Coronary artery (tissue), 2 donors: ENCODE data around the gene DPH1.
"Not testable (repeated sequence)": the region's sequence is repeated elsewhere in the genome, so short reads cannot be mapped to it uniquely, and the experiment has no call there.

Experiments
- DNase-seq: peaks from one replicate; pipeline ENCODE4 v3.0.0-alpha.2; 2017; ENCODE audit warnings: low spot score
- H3K27ac ChIP-seq, 2 donors: fragments of 200-600 bp; sonication (generic); one replicate each; pipeline ENCODE4 v1.5.1; 2016 to 2019
- H3K4me3 ChIP-seq: fragments of 200-600 bp; sonication (generic); 2 replicates; pipeline ENCODE4 v1.5.1; 2016; ENCODE audit warnings: mild to moderate bottlenecking, moderate library complexity
- CTCF ChIP-seq: fragments of 200-600 bp; sonication (generic); IDR thresholded peaks from one replicate; pipeline ENCODE4 v1.5.1; 2019; ENCODE audit warnings: antibody characterized with exemption

Gene DPH1

DNA sequence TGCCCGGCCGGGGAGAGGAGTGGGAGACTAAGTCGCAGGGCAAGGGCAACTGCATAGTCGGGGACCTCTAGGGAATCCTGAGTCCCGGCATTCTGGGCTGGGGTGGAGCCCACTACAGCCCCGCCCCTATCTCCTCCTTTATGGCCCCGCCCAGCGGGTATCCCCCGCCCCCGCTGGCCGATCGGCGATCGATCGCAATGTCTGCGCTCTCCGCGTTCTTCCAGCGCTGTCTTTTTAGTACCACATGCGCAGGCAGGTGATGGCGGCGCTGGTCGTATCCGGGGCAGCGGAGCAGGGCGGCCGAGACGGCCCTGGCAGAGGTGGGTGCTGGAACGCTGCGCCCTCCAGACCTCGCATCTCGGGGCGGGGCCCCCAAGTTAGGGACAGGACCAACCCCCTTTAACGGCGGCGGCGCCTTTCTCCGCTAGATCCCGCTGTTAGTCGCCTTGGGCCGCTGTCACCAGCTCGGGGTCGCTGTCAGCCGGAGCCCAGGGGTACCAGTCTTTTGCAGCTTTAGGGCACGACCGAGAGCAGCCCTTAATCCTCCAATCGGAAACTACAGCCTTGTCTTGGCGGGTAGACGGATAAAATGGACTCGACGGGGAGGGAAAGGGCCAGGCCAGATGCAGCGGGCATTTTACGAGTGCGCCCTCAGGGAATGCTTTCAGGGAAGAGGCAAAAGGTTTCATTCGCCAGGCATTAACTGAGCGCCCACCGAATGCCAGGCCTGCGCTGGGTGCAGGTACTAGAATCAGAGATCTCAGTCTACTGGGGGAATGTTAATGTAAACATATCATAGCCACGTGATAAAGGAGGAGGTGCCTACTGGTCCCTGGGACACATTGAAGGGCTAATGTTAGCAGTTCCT, at the start of gene DPH1:
DPH1 (plus strand) TSS at position 243 of the 868 bp plus-strand sequence; CDS start at position 260, 17 bp downstream.
- H3K4me3 ChIP-seq, result peak within 1 kb of the TSS; percentile 93
- peak within 1 kb of the TSS; percentile 11 to 63 for H3K27ac ChIP-seq
- no peak for TF ChIP-seq CTCF
- DNase-seq, result no peak

GRCh38 chr17:1980665-1981250, 49.2 kb upstream of the DPH1 start:
- H3K4me3 ChIP-seq, result no peak overlapping the region
- no peak for DNase-seq
- TF ChIP-seq CTCF, result no peak
- no peak overlapping the region for H3K27ac ChIP-seq

GRCh38 chr17:1982793-1983366, 47.1 kb upstream of the DPH1 start:
- H3K27ac ChIP-seq, DNase-seq: not testable (repeated sequence)

DNA sequence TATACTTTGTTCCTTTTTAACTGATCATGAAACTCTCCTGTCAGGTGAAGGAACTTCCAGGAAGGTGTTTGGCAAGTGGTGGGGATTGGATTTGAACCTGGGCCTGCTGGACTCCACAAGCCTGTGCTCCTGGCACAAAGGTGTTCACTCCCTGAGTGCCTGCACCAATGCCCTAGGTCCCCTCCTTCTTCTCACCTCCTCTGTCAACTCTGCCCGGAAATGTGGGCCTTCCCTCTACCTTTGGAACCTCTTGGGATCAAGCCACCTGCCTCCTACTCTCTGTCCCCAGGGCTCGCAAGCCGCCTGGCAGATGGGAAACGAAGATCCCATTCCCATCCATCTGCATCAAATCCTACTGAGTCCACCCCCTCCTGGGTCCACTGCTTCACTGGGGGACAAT, 44.9 kb upstream of the DPH1 start:
- TF ChIP-seq CTCF, result no peak
- Histone ChIP-seq H3K4me3 (no peak overlapping the region), H3K27ac (no peak overlapping the region)
- DNase-seq, result no peak

More at GRCh38 chr17:1982793-1983366, 47.1 kb upstream of the DPH1 start:
- H3K4me3 ChIP-seq, result not testable (repeated sequence)

GRCh38 chr17:1985686-1986085, 44.3 kb upstream of the DPH1 start:
- H3K4me3 ChIP-seq, result no peak overlapping the region
- no peak for TF ChIP-seq CTCF
- no peak overlapping the region for H3K27ac ChIP-seq
- no peak for DNase-seq

GRCh38 chr17:1986783-1987451, 43.0 kb upstream of the DPH1 start:
- Histone ChIP-seq H3K4me3 (no peak overlapping the region), H3K27ac (no peak overlapping the region)
- no peak for DNase-seq
- no peak for TF ChIP-seq CTCF

GRCh38 chr17:1989135-1989534, 40.8 kb upstream of the DPH1 start:
- no peak for TF ChIP-seq CTCF
- no peak for DNase-seq
- H3K27ac ChIP-seq, result no peak overlapping the region
- no peak overlapping the region for H3K4me3 ChIP-seq
